Heart left ventricle (tissue), 16 donors: ENCODE results near the gene C16orf90. TPM values are rescaled to one million over a fixed set of nuclear protein-coding genes. Genes with fewer than 3 reads are reported as not detected.
A peak's percentile ranks its signal among the peaks of the same experiment; 100 is the strongest.

Experiments used
- ATAC-seq, 4 donors: fragments of 200-7000 bp; cut with Tn5 transposase; one replicate each; pipeline ENCODE4 v1.9.1; 2020 to 2022; ENCODE audit warnings: moderate library complexity in 4 of 4, mild to moderate bottlenecking in 3 of 4, moderate number of reproducible peaks in 1 of 4
- DNase-seq, 5 donors: peaks; one replicate each; pipeline ENCODE4 v3.0.0-alpha.2; 2020
- H3K27ac ChIP-seq, 12 donors: fragments of 200-600 bp; sonication (generic) in 4 of 12; one replicate each; pipeline versions ENCODE4 v1.5.0 to v1.8.0; 2016 to 2022; ENCODE audit warnings: mild to moderate bottlenecking in 2 of 12
- H3K27me3 ChIP-seq, 9 donors: fragments of 200-600 bp; sonication (generic) in 2 of 9; one replicate each; pipeline versions ENCODE4 v1.5.1 to v1.8.0; 2016 to 2022; ENCODE audit warnings: mild to moderate bottlenecking in 3 of 9
- H3K36me3 ChIP-seq, 9 donors: fragments of 200-600 bp; sonication (generic) in 2 of 9; one replicate each; pipeline versions ENCODE4 v1.5.0 to v1.8.0; 2018 to 2022; ENCODE audit warnings: mild to moderate bottlenecking in 2 of 9
- H3K4me1 ChIP-seq, 12 donors: fragments of 200-600 bp; sonication (generic) in 4 of 12; one replicate each; pipeline versions ENCODE4 v1.5.0 to v1.8.0; 2016 to 2022; ENCODE audit warnings: mild to moderate bottlenecking in 3 of 12
- H3K4me3 ChIP-seq, 12 donors: fragments of 200-600 bp; sonication (generic) in 4 of 12; one replicate each; pipeline versions ENCODE4 v1.5.0 to v1.8.0; 2017 to 2022; ENCODE audit warnings: mild to moderate bottlenecking in 9 of 12, moderate library complexity in 4 of 12
- H3K9me3 ChIP-seq, 12 donors: fragments of 200-600 bp; sonication (generic) in 4 of 12; one replicate each; pipeline versions ENCODE4 v1.5.0 to v1.8.0; 2016 to 2022; ENCODE audit warnings: mild to moderate bottlenecking in 1 of 12
- POLR2A ChIP-seq, 2 donors: fragments of 450-650 bp; IDR thresholded peaks; one replicate each; pipeline ENCODE4 v1.6.1; 2017; ENCODE audit warnings: antibody characterized with exemption in 2 of 2, mild to moderate bottlenecking in 2 of 2, moderate library complexity in 2 of 2
- WGBS, 4 donors: extraction: QIAGEN DNeasy Blood & Tissue Kit in 2 of 4; methylation state at CpG; one replicate each; pipeline versions ENCODE4 v1.1.5 to v1.1.7; 2013 to 2018; 5-methylcytosine and 5-hydroxymethylcytosine counted together
- intact Hi-C, 10 donors: fragments of 100-400 bp; cut with DNase I; formaldehyde crosslinking; loops; one replicate each; pipeline versions ENCODE4 v1.11.1 to v1.14.2; 2022
- polyA plus RNA-seq, 2 donors: library from polyadenylated mRNA; stranded (reverse); fragments of 200-250 nt; gene quantifications; one replicate each; pipeline ENCODE4 v1.2.3, GENCODE V29; 2013
- total RNA-seq, 9 donors: library from RNA; depleted of rRNA in 2 of 9; stranded (reverse); fragments of >200 nt in 2 of 9; fragmentation: NEBNext Ultra II Directional in 3 of 9; extraction: Animal tissue kit (Norgen Biotek cat#: 25700) in 3 of 9; gene quantifications; one replicate each; pipeline versions ENCODE4 v1.1.0 to v1.2.4, GENCODE V29; 2016 to 2023
- TF ChIP-seq, protein P1 (sequence below), 12 donors: fragments of 200-600 bp; sonication (generic) in 4 of 12; IDR thresholded peaks; one replicate each; pipeline versions ENCODE4 v1.5.0 to v1.8.0; 2018 to 2022; ENCODE audit warnings: antibody characterized with exemption in 12 of 12, mild to moderate bottlenecking in 5 of 12
- donor health status: ischemic (EF 13 %, LVEDD 7.1; RV severe dilation, severe dysfunction).
- donor health status: healthy with polysubstance abuse.
- donor health status: DM: no; HTN: yes; CAD: no.
- donor health status: DM: no; HTN: no; CAD: no.
- donor health status: ischemic (EF 25% LVEDD 6.9; RV normal size, moderate dysfunction).
- donor health status: ischemic (EF 25% LVEDD 5.7; RV mildly dilated, moderate dysfunction).
- donor health status: healthy.
- donor health status: DM: yes; HTN: yes; CAD: no.
- donor health status: ischemic (EF 35%, LVEDD 5.7; RV mildly dilated, moderate dysfunction).
- donor health status: nonischemic (EF 11% LVEDD 7.7; RV severe dilation, severe dysfunction).
- donor health status: DM: yes; HTN: yes; CAD: no.
- donor health status: PGD.
- donor health status: ischemic (EF 29% LVEDD 5.4; RV normal size, mild dysfunction).
- donor health status: nonischemic (EF 23%, LVEDD 6.1; RV moderate dilation, normal function).

C16orf90 gene
- total and polyA plus RNA-seq, 11 donors: not detected

DNA sequence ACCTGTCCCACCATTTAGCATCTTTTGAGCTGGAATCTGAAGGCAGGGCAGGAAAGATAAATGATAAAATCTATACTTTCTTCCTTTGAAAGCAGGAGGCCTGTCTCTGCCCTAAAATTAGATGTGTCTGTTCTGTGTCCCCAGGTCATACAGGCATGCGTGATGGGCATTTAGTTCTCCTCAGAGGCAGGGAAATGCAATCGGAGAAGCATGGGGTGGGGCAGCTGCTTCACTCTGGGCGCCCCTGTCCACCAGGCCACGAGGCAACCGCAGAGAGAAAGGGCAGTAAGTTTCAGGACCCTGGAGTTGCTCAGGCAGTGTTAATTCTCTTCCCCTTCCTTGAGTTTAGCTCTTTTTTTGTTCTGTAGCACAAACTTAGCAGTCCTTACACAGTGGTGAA is 30.7 kb upstream of the C16orf90 start:
- no peak for ATAC-seq
- no peak overlapping the region for H3K27ac ChIP-seq
- intact Hi-C loops: loop anchor here in 6 of 10 donors (5.0 to 10.0 kb wide), 5 partner anchors 89 to 359 kb away; partner anchors contain the start of genes SLX4 (in 2 of the 6) and CREBBP (in 1 of the 6)
- no peaks in the 10 kb centered on the region for H3K9me3 ChIP-seq
- no peak for DNase-seq
- WGBS, 4 donors: 77 to 86% (median 80%) methylated on average over 5 of the region's 5 CpGs
- peaks cover 0 to 4% (median 0%) of the 10 kb centered on the region in 12 donors for H3K4me1 ChIP-seq
- peaks cover 0 to 91% (median 68%) of the 10 kb centered on the region in 9 donors for H3K36me3 ChIP-seq
- no peak for TF ChIP-seq POLR2A (IDR thresholded peaks at IDR 0.05)
- no peak overlapping the region for H3K4me3 ChIP-seq
- no peaks in the 10 kb centered on the region for H3K27me3 ChIP-seq

DNA sequence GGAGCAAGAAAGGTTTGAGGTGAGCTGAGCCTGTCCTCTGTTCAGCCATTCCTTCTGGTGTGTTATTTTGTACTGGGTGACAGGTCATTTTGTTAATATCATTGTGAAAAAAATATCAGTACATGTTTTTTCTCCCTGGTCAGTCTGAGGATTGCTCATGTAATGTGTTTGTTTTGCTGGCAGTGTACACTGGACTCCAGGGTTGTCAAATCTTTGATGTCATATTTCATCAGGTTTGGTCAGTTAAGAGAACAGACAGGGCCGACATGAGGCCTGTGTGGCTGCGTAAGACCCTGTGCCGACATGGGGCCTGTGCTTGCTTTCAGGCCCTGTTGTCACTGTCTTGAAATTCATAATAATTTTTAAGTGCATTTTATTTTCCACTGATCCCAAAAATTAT is 28.0 kb upstream of the C16orf90 start:
- TF ChIP-seq, protein P1, sequence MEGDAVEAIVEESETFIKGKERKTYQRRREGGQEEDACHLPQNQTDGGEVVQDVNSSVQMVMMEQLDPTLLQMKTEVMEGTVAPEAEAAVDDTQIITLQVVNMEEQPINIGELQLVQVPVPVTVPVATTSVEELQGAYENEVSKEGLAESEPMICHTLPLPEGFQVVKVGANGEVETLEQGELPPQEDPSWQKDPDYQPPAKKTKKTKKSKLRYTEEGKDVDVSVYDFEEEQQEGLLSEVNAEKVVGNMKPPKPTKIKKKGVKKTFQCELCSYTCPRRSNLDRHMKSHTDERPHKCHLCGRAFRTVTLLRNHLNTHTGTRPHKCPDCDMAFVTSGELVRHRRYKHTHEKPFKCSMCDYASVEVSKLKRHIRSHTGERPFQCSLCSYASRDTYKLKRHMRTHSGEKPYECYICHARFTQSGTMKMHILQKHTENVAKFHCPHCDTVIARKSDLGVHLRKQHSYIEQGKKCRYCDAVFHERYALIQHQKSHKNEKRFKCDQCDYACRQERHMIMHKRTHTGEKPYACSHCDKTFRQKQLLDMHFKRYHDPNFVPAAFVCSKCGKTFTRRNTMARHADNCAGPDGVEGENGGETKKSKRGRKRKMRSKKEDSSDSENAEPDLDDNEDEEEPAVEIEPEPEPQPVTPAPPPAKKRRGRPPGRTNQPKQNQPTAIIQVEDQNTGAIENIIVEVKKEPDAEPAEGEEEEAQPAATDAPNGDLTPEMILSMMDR (IDR thresholded peaks at IDR 0.05): no peak
- no peak for TF ChIP-seq POLR2A (IDR thresholded peaks at IDR 0.05)

DNA sequence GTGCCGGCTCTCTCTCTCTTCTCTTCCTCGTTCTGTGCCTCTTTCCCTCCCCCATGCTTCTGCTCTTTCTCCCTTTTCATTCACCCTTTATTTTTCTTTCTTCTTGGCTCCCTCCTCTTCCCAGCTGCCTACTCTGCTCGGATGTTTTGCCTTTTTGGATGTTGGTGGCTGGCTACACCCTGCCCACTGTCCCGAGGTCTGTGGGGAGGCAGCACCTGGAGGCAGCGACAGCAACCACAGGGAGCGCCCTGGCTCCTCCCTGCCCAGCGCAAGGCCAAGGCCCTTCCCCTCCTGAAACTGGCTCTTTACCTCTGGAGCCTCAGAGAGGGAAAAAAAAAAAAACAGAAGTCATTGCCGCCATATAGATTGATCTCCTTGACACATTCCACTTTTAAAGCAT is 25.6 kb upstream of the C16orf90 start:
- intact Hi-C loops: loop anchor here in 5 of 10 donors (10.0 kb wide), 4 partner anchors 94 to 364 kb away; partner anchors contain the start of genes SLX4 (in 2 of the 5) and CREBBP (in 1 of the 5)
- Histone ChIP-seq H3K27ac (peak overlapping the region in 1 of 12 donors; percentile 79), H3K4me1 (no peaks in the 10 kb centered on the region), H3K9me3 (no peaks in the 10 kb centered on the region), H3K4me3 (no peak overlapping the region), H3K27me3 (no peaks in the 10 kb centered on the region), H3K36me3 (peaks cover 0 to 100% (median 89%) of the 10 kb centered on the region in 9 donors)
- TF ChIP-seq POLR2A (IDR thresholded peaks at IDR 0.05): no peak
- TF ChIP-seq, protein P1 (IDR thresholded peaks at IDR 0.05): no peak
- ATAC-seq (no peak), DNase-seq (no peak)
- WGBS, 4 donors: 78 to 81% (median 80%) methylated on average over 8 of the region's 8 CpGs

More for the DNA sequence above, 28.0 kb upstream of the C16orf90 start:
- no peak for ATAC-seq
- H3K36me3 ChIP-seq: peaks cover 0 to 96% (median 83%) of the 10 kb centered on the region in 9 donors
- WGBS, 4 donors: 90 to 98% (median 97%) methylated on average over 3 of the region's 3 CpGs
- H3K9me3 ChIP-seq: no peaks in the 10 kb centered on the region
- no peaks in the 10 kb centered on the region for H3K27me3 ChIP-seq
- H3K27ac ChIP-seq: no peak overlapping the region
- intact Hi-C loops: loop anchor here in 5 of 10 donors (10.0 kb wide), 4 partner anchors 92 to 362 kb away; partner anchors contain the start of genes SLX4 (in 2 of the 5) and CREBBP (in 1 of the 5)
- peaks cover 0 to 4% (median 0%) of the 10 kb centered on the region in 12 donors for H3K4me1 ChIP-seq
- DNase-seq: no peak
- H3K4me3 ChIP-seq: no peak overlapping the region

DNA sequence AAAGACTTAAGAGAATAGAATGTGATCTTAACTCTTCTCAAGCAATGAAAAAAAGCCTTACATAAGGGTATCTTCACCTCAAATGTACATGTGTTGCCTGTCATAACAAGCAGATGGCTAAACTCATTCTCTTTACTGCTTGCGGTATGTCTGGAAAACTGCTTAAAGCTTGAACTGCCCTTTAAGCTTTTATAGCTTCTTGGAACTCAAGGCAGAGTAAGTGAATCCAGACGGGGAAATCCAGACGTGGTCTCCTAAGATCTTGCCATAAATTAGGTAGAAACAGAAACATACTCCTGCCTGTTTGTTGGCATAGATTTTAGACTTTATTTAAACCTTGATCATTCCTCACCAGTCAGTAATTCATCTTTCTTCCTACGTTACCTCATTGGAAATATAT is 25.1 kb upstream of the C16orf90 start:
- no peak for TF ChIP-seq POLR2A (IDR thresholded peaks at IDR 0.05)
- TF ChIP-seq, protein P1 (IDR thresholded peaks at IDR 0.05): no peak
- peak overlapping the region in 1 of 12 donors; percentile 79 for H3K27ac ChIP-seq
- WGBS, 4 donors: 85 to 89% (median 88%) methylated on average over 4 of the region's 4 CpGs
- intact Hi-C loops: loop anchor here in 5 of 10 donors (10.0 kb wide), 4 partner anchors 94 to 364 kb away; partner anchors contain the start of genes SLX4 (in 2 of the 5) and CREBBP (in 1 of the 5)
- peaks cover 0 to 100% (median 89%) of the 10 kb centered on the region in 9 donors for H3K36me3 ChIP-seq
- no peaks in the 10 kb centered on the region for H3K9me3 ChIP-seq
- no peak for ATAC-seq
- no peaks in the 10 kb centered on the region for H3K27me3 ChIP-seq
- no peak overlapping the region for H3K4me3 ChIP-seq
- no peaks in the 10 kb centered on the region for H3K4me1 ChIP-seq
- DNase-seq: no peak
